H1 (cell line): ENCODE data around the gene MRPL19. TPM values are rescaled to one million over a fixed set of nuclear protein-coding genes. Genes with fewer than 3 reads are reported as not detected.

Source experiments
- USF2 ChIP-seq: IDR thresholded peaks from 2 replicates; pipeline ENCODE4 v1.6.1; 2011; ENCODE audit warnings: low read length, improper control_type of control experiment
- polyA plus RNA-seq, 7 experiments: library from polyadenylated mRNA; depleted of rRNA in 3 of 7; stranded (reverse) in 5 of 7; unstranded in 2 of 7; fragments of >200 nt in 5 of 7; fragments of 200-250 nt in 2 of 7; gene quantifications; 1 replicate in 5 of 7; 2 replicates in 1 of 7; 4 replicates in 1 of 7; pipeline versions ENCODE4 v1.2.1 to v1.2.3, GENCODE V29; 2011 to 2013; ENCODE audit warnings: missing spikeins in 2 of 7, mixed read lengths in 2 of 7
- total RNA-seq: library from RNA; stranded (reverse); fragmentation: NEBNext Ultra II Directional; extraction: Animal tissue kit (Norgen Biotek cat#: 25700); gene quantifications from 2 replicates; pipeline ENCODE4 v1.2.1, GENCODE V29; 2021

MRPL19 gene
- total and polyA plus RNA-seq, 2 of the 8 experiments (the other 6 are each of a cell fraction or from before 2014, with no cell fraction given) = 18.1 to 75.2 TPM

DNA sequence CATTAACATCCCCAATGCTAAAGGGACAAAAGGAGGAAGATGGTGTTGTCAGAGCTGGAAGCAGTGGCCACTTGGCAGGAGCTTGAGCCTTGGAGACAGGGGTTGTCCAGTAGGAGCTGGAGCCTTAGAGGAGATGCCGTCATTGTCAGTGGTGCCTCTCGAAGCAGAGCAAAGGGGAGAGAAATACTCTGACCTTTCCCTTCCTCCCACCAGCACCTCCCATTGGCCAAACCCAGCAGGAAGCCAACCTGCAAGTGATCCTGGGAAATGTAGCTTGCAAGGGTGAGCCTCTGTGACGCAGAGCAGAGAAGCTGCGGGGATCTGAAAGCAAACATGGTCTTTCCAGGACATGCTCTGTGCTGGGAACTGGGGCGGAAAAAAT is 33.7 kb upstream of the MRPL19 start (continued):
- TF ChIP-seq USF2 = no peak
